Erythroblast (primary cell): ENCODE results near the gene CDKN1B.
"Not testable (repeated sequence)": the region's sequence is repeated elsewhere in the genome, so short reads cannot be mapped to it uniquely, and the experiment has no call there.

Experiments used
- GATA1 ChIP-seq: IDR thresholded peaks from 2 replicates; pipeline ENCODE4 v1.6.1; 2011; ENCODE audit warnings: low read depth, mild to moderate bottlenecking, control low read depth, low read length, moderate library complexity
- POLR2A ChIP-seq: IDR thresholded peaks from 2 replicates; pipeline ENCODE4 v1.6.1; 2011; ENCODE audit warnings: mild to moderate bottlenecking, low read length

GRCh38 chr12:12738152-12738551 is 21.0 kb downstream of the CDKN1B start:
- TF ChIP-seq POLR2A, GATA1: not testable (repeated sequence)
